Urinary bladder (tissue), 4 donors: ENCODE measurements around the gene SIX2. TPM values are rescaled to one million over a fixed set of nuclear protein-coding genes. Genes with fewer than 3 reads are reported as not detected.

ENCODE experiments used
- DNase-seq: peaks from one replicate; pipeline ENCODE4 v3.0.0-alpha.2; 2015; ENCODE audit errors: extremely low spot score
- H3K27ac ChIP-seq: one replicate; pipeline ENCODE4 v1.5.1; 2013; ENCODE audit warnings: low read depth, mild to moderate bottlenecking, moderate library complexity
- H3K36me3 ChIP-seq: one replicate; pipeline ENCODE4 v1.6.1; 2013; ENCODE audit warnings: mild to moderate bottlenecking, moderate library complexity; ENCODE audit not compliant: insufficient read depth
- H3K4me1 ChIP-seq: one replicate; pipeline ENCODE4 v1.6.1; 2013; ENCODE audit warnings: mild to moderate bottlenecking, moderate library complexity; ENCODE audit not compliant: insufficient read depth
- H3K4me3 ChIP-seq: one replicate; pipeline ENCODE4 v1.5.1; 2013; ENCODE audit warnings: low read depth, low read length
- WGBS: extraction: QIAGEN DNeasy Blood & Tissue Kit; methylation state at CpG from one replicate; pipeline ENCODE4 v1.1.7; 2013; 5-methylcytosine and 5-hydroxymethylcytosine counted together
- polyA plus RNA-seq: library from polyadenylated mRNA; stranded (reverse); fragments of 200-250 nt; gene quantifications from one replicate; pipeline ENCODE4 v1.2.3, GENCODE V29; 2013
- total RNA-seq: library from RNA; depleted of rRNA; stranded (reverse); fragments of >200 nt; gene quantifications from one replicate; pipeline ENCODE4 v1.2.3, GENCODE V29; 2014
- donor health status: healthy with polysubstance abuse.
- donor health status: healthy.

SIX2 gene
- total and polyA plus RNA-seq, 2 donors = 1.7 to 2.7 TPM

DNA sequence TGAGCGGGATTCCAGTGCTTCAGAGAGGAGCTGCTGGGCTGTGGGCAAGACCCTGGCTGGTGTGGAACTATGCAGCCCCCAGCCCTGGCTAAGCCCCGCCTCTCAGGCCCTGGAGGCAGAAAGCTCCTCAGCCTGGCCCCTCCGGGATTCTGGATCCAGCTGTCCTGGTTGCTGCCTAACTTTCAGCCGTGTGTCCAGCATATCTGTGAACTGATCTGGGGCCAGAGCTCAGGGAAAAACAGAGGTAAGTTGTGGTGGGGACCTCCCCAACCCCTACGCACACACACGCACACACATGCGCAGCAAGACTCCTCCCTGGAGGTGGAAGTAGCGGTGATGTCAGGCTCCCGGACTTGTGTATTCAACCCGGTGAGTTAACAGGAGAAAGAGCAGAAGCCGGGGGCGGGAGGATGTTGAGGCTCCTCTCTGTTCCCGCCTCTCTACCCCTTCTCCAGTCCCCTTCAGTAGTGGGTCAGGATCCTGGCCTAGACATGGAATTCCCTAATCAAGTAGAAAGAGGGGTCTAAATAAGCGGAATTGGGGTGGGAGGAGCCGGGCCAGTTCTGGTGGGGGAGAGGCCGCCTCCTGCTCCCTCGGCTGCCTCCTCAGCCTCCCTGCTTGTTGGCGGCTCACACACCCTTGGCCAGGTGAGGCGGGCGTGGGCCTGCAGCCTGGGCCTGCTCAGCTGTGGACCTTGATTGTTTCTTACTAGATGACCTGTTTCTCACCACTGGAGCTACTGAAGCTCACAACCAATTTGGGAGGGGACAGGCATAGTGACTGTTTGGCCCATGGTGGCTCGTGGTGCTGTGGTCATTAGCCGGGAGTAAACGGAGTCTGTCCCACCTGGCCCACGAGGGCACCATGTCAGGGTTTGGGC, 33.4 kb downstream of the SIX2 start:
- 72% methylated on average over 24 of the region's 24 CpGs for WGBS
- no peak overlapping the region for H3K4me3 ChIP-seq
- no peaks in the 10 kb centered on the region for H3K36me3 ChIP-seq
- no peak overlapping the region for H3K27ac ChIP-seq
- H3K4me1 ChIP-seq = no peaks in the 10 kb centered on the region
- no peak for DNase-seq

GRCh38 chr2:44974064-44974715, 35.1 kb downstream of the SIX2 start:
- no peak for DNase-seq
- Histone ChIP-seq H3K4me3 (no peak overlapping the region), H3K4me1 (no peaks in the 10 kb centered on the region), H3K27ac (no peak overlapping the region), H3K36me3 (no peaks in the 10 kb centered on the region)
- WGBS = 61% methylated on average over 6 of the region's 6 CpGs

DNA sequence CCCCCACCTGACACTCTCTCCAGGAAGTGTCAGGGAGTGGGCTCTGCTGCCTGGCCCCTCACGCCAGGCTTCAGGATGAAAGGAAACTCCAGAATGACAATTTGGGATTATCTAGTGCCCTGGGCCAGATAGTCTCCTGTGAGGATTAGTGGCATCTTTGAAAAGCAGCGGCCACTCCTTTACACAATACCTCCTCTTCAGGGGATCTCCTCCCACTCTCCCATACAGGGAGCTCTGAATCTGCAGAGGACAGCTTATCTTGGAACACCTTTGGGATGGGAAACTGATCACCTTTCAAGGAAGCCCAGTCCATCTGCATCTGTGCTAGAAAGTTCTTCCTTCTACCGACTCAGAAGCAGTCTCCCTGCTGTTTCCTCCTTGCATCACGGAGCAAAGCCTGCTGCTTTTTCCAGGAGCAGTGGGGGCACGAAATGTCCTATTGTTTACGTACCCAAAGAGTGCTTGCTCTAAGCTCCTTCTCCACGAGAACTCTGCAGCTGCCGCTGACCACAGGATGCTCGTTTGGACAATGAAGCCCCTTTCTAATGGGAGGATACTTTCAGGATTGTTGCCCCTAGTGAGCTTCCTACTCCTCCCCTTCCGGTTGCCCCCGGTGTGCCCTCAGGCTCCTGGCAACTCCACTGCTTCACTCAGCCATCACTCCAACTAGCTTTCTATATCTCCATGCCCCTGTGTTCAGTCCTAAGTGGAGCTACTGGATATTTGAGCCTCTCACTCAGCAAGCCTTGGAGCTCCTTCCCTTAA, 36.3 kb downstream of the SIX2 start:
- 24% methylated on average over 11 of the region's 11 CpGs for WGBS
- Histone ChIP-seq H3K4me3 (no peak overlapping the region), H3K36me3 (no peaks in the 10 kb centered on the region), H3K27ac (no peak overlapping the region), H3K4me1 (no peaks in the 10 kb centered on the region)
- DNase-seq = no peak

GRCh38 chr2:44970846-44971450, 38.3 kb downstream of the SIX2 start:
- WGBS = 81% methylated on average over 15 of the region's 15 CpGs
- no peaks in the 10 kb centered on the region for H3K4me1 ChIP-seq
- no peak overlapping the region for H3K4me3 ChIP-seq
- DNase-seq = no peak
- H3K27ac ChIP-seq = no peak overlapping the region
- H3K36me3 ChIP-seq = no peaks in the 10 kb centered on the region

DNA sequence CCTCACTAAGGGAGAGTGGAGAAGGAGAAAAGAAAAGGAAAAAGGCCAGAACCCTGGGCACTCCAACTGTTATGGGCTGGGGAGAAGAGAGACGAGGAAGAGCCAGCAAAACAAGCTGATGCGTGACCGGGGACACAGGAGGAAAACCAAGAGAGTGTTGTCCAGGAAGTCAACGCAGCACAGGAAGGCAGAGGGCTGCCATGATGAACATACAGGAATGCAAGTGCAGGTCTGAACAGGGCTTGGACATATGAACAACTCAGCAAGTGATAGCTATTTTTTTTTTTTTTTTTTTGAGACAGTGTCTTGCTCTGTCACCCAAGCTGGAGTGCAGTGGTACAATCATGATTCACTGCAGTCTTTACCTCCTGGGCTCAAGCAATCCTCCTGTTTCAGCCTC, 39.3 kb downstream of the SIX2 start:
- Histone ChIP-seq H3K4me3 (no peak overlapping the region), H3K36me3 (no peaks in the 10 kb centered on the region), H3K27ac (no peak overlapping the region), H3K4me1 (no peaks in the 10 kb centered on the region)
- WGBS = 82% methylated on average over 4 of the region's 4 CpGs
- DNase-seq = no peak

DNA sequence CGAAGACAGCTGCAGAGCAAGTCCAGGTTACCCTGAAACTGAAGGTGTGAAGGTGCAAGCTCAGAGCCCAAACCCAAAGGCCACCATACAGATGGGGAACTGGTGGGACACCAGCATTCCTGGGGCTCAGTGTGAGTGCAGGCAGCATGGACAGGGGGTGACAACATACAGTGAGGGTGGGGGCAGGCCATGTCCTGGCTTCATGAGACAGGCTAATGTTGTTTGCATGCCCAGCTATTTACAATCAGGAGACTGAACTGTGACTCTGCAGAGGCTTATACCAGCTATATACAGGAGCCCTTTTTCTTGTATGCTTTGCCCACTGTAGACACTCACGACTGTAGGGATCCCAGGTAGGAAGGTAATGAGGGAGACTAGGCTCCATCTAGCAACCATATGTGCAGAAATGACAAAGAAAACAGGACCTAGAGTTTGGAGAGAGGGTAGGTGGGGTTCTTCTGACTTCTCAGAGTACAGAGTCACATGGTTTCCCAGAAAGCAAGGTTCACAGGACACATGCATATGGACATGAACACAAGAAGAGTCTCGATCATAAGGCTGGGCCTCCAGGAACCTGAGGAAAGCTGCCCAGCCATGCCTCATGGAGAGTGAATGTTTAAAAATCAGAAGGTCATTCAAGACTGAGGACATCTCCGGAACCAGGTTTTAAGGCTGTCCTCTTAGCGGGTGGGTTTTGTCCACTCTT, 41.4 kb downstream of the SIX2 start:
- no peaks in the 10 kb centered on the region for H3K4me1 ChIP-seq
- 86% methylated on average over 5 of the region's 5 CpGs for WGBS
- H3K36me3 ChIP-seq = no peaks in the 10 kb centered on the region
- H3K27ac ChIP-seq = no peak overlapping the region
- H3K4me3 ChIP-seq = no peak overlapping the region
- no peak for DNase-seq

GRCh38 chr2:44967056-44967455, 42.2 kb downstream of the SIX2 start:
- WGBS = 75% methylated on average over 6 of the region's 6 CpGs
- H3K27ac ChIP-seq = no peak overlapping the region
- H3K36me3 ChIP-seq = no peaks in the 10 kb centered on the region
- DNase-seq = no peak
- H3K4me1 ChIP-seq = no peaks in the 10 kb centered on the region
- H3K4me3 ChIP-seq = no peak overlapping the region

- WGBS = 85% methylated on average over 2 of the region's 2 CpGs
- no peak overlapping the region for H3K27ac ChIP-seq
- no peak for DNase-seq
Measured at GRCh38 chr2:44965684-44966083, 43.6 kb downstream of the SIX2 start.

GRCh38 chr2:44964752-44965236, 44.5 kb downstream of the SIX2 start:
- no peak overlapping the region for H3K27ac ChIP-seq
- no peaks in the 10 kb centered on the region for H3K4me1 ChIP-seq
- H3K4me3 ChIP-seq = no peak overlapping the region
- DNase-seq = no peak
- no peaks in the 10 kb centered on the region for H3K36me3 ChIP-seq
- WGBS = 16% methylated on average over 16 of the region's 16 CpGs

More at GRCh38 chr2:44965684-44966083, 43.6 kb downstream of the SIX2 start:
- Histone ChIP-seq H3K36me3 (no peaks in the 10 kb centered on the region), H3K4me1 (no peaks in the 10 kb centered on the region), H3K4me3 (no peak overlapping the region)

DNA sequence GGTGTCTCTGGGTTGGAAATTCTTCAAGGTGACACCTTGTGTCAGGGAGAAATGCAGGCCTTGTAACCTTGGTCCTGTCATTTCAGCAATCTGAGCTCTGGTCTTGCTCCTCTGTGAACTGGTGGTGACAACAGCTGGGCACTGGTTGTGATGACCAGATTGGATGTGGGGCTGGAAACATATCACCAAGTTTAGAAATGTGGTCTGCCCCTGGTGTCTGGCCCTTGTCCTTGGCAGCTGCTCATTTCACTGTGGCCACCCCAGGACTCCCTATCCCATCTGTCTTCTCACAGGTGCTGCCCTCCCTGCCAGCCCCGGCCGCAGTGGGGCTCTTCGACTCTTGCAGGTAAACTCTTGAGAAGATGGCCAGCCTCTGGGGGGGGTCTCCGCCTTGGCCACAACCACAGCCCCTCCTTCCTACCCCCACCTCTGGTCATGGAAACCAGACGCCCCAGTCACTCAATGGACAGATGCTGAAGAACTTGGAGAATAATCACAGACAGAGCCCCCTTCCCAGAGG, 47.0 kb downstream of the SIX2 start:
- H3K27ac ChIP-seq = no peak overlapping the region
- no peak for DNase-seq
- no peak overlapping the region for H3K4me3 ChIP-seq
- no peaks in the 10 kb centered on the region for H3K36me3 ChIP-seq
- 89% methylated on average over 5 of the region's 5 CpGs for WGBS
- H3K4me1 ChIP-seq = no peaks in the 10 kb centered on the region

GRCh38 chr2:44960871-44961270, 48.4 kb downstream of the SIX2 start:
- Histone ChIP-seq H3K4me3 (no peak overlapping the region), H3K4me1 (no peaks in the 10 kb centered on the region), H3K27ac (no peak overlapping the region), H3K36me3 (no peaks in the 10 kb centered on the region)
- no peak for DNase-seq
- WGBS = 88% methylated on average over 5 of the region's 5 CpGs

GRCh38 chr2:44959855-44960254, 49.4 kb downstream of the SIX2 start:
- 71% methylated on average over 6 of the region's 6 CpGs for WGBS
- Histone ChIP-seq H3K36me3 (no peaks in the 10 kb centered on the region), H3K4me3 (no peak overlapping the region), H3K27ac (no peak overlapping the region), H3K4me1 (no peaks in the 10 kb centered on the region)
- no peak for DNase-seq
